ENCODE data around the gene UBE2G1. TPM values are rescaled to one million over a fixed set of nuclear protein-coding genes. Genes with fewer than 3 reads are reported as not detected.
"Not testable (repeated sequence)": the region's sequence is repeated elsewhere in the genome, so short reads cannot be mapped to it uniquely, and the experiment has no call there.

UBE2G1 gene
- total and polyA plus RNA-seq, 11 donors = 19.4 to 125 (median 94.7) TPM

- H3K4me1 ChIP-seq = peaks cover 0 to 62% (median 36%) of the 10 kb centered on the region in 12 donors
- H3K9me3 ChIP-seq = no peaks in the 10 kb centered on the region
- intact Hi-C loops (cut with DNase I) = no loop called here
- H3K36me3 ChIP-seq = no peaks in the 10 kb centered on the region
- no peak for DNase-seq
- H3K4me3 ChIP-seq = no peak overlapping the region
- TF ChIP-seq, protein P1, sequence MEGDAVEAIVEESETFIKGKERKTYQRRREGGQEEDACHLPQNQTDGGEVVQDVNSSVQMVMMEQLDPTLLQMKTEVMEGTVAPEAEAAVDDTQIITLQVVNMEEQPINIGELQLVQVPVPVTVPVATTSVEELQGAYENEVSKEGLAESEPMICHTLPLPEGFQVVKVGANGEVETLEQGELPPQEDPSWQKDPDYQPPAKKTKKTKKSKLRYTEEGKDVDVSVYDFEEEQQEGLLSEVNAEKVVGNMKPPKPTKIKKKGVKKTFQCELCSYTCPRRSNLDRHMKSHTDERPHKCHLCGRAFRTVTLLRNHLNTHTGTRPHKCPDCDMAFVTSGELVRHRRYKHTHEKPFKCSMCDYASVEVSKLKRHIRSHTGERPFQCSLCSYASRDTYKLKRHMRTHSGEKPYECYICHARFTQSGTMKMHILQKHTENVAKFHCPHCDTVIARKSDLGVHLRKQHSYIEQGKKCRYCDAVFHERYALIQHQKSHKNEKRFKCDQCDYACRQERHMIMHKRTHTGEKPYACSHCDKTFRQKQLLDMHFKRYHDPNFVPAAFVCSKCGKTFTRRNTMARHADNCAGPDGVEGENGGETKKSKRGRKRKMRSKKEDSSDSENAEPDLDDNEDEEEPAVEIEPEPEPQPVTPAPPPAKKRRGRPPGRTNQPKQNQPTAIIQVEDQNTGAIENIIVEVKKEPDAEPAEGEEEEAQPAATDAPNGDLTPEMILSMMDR (IDR thresholded peaks at IDR 0.05) = no peak
- no peak for TF ChIP-seq POLR2A (IDR thresholded peaks at IDR 0.05)
- no peak overlapping the region for H3K27ac ChIP-seq
- 75 to 76% (median 76%) methylated on average over 2 of the region's 2 CpGs for WGBS, 4 donors
- ATAC-seq = no peak
- no peaks in the 10 kb centered on the region for H3K27me3 ChIP-seq
Measured at GRCh38 chr17:4354206-4354605, 12.3 kb downstream of the UBE2G1 start.

GRCh38 chr17:4350214-4350613, 16.3 kb downstream of the UBE2G1 start:
- peaks cover 2 to 68% (median 23%) of the 10 kb centered on the region in 12 donors for H3K4me1 ChIP-seq
- not testable (repeated sequence) for DNase-seq

GRCh38 chr17:4345581-4346252, 20.8 kb downstream of the UBE2G1 start:
- ATAC-seq = no peak
- Histone ChIP-seq H3K4me3 (no peak overlapping the region), H3K36me3 (no peaks in the 10 kb centered on the region), H3K4me1 (peaks cover 12 to 66% (median 30%) of the 10 kb centered on the region in 12 donors), H3K9me3 (no peaks in the 10 kb centered on the region), H3K27me3 (no peaks in the 10 kb centered on the region), H3K27ac (peak overlapping the region in 5 of 12 donors; percentile 10 to 48 (median 16))
- DNase-seq = no peak
- WGBS, 4 donors = 50 to 64% (median 53%) methylated on average over 2 of the region's 2 CpGs
- intact Hi-C loops (cut with DNase I) = no loop called here
- TF ChIP-seq, protein P1 (IDR thresholded peaks at IDR 0.05) = no peak
- TF ChIP-seq POLR2A (IDR thresholded peaks at IDR 0.05) = no peak

More at GRCh38 chr17:4350214-4350613, 16.3 kb downstream of the UBE2G1 start:
- H3K4me3 ChIP-seq; H3K9me3 ChIP-seq; ATAC-seq; intact Hi-C loops (cut with DNase I); H3K27me3 ChIP-seq; H3K27ac ChIP-seq; H3K36me3 ChIP-seq: not testable (repeated sequence)
- 92 to 99% (median 96%) methylated on average over 2 of the region's 2 CpGs for WGBS, 4 donors

GRCh38 chr17:4344926-4345325, 21.5 kb downstream of the UBE2G1 start:
- Histone ChIP-seq H3K4me3 (no peak overlapping the region), H3K4me1 (peaks cover 6 to 58% (median 31%) of the 10 kb centered on the region in 12 donors), H3K36me3 (no peaks in the 10 kb centered on the region), H3K27me3 (no peaks in the 10 kb centered on the region), H3K27ac (peak overlapping the region in 4 of 12 donors; percentile 14 to 48 (median 18)), H3K9me3 (no peaks in the 10 kb centered on the region)
- no peak for DNase-seq
- TF ChIP-seq, protein P1 (IDR thresholded peaks at IDR 0.05) = no peak
- no peak for TF ChIP-seq POLR2A (IDR thresholded peaks at IDR 0.05)
- ATAC-seq = no peak
- WGBS, 4 donors = 49 to 59% (median 54%) methylated on average over 1 of the region's 1 CpG
- intact Hi-C loops (cut with DNase I) = no loop called here
